Activated CD4-positive, alpha-beta T cell treated with anti-CD3 and anti-CD28 coated beads for 24 hours (primary cell): ENCODE results near the gene ZNF512.
"Not testable (repeated sequence)": the region's sequence is repeated elsewhere in the genome, so short reads cannot be mapped to it uniquely, and the experiment has no call there.

ENCODE experiments used
- DNase-seq, 2 donors: peaks; one replicate each; pipeline ENCODE4 v3.0.0-alpha.2; 2020; ENCODE audit warnings: low read depth in 2 of 2

ZNF512 gene

GRCh38 chr2:27582695-27583389 is at the start of gene ZNF512:
Gene ZNF512 (plus strand): TSS chr2:27583042. CDS start chr2:27583113, 71 bp downstream.
- peak; percentile 67 to 69 for DNase-seq

GRCh38 chr2:27537287-27537686 is 45.6 kb upstream of the ZNF512 start:
- no peak for DNase-seq

- DNase-seq: not testable (repeated sequence)
These were observed 43.9 kb upstream of the ZNF512 start for GRCh38 chr2:27538839-27539450.

GRCh38 chr2:27539649-27540048 is 43.2 kb upstream of the ZNF512 start:
- DNase-seq: not testable (repeated sequence)

- DNase-seq: no peak
These were observed 38.6 kb upstream of the ZNF512 start for GRCh38 chr2:27544143-27544821.

- DNase-seq: no peak
These were observed 37.3 kb upstream of the ZNF512 start for GRCh38 chr2:27545348-27546141.

- no peak for DNase-seq
These were observed 33.5 kb upstream of the ZNF512 start for GRCh38 chr2:27549303-27549702.

GRCh38 chr2:27551514-27551913 is 31.3 kb upstream of the ZNF512 start:
- no peak for DNase-seq

GRCh38 chr2:27552941-27553340 is 29.9 kb upstream of the ZNF512 start:
- DNase-seq: no peak

GRCh38 chr2:27554451-27554850 is 28.4 kb upstream of the ZNF512 start:
- not testable (repeated sequence) for DNase-seq

GRCh38 chr2:27559228-27559627 is 23.6 kb upstream of the ZNF512 start:
- no peak for DNase-seq

- DNase-seq: no peak
These were observed 21.8 kb upstream of the ZNF512 start for GRCh38 chr2:27561060-27561459.

GRCh38 chr2:27566628-27567027 is 16.2 kb upstream of the ZNF512 start:
- no peak for DNase-seq

GRCh38 chr2:27569398-27569797 is 13.4 kb upstream of the ZNF512 start:
- DNase-seq: no peak

- DNase-seq: no peak
These were observed 11.6 kb upstream of the ZNF512 start for GRCh38 chr2:27571197-27571596.

GRCh38 chr2:27571681-27572080 is 11.2 kb upstream of the ZNF512 start:
- DNase-seq: no peak

- DNase-seq: no peak
These were observed 10.4 kb upstream of the ZNF512 start for GRCh38 chr2:27572439-27572838.

- no peak for DNase-seq
These were observed 9.8 kb upstream of the ZNF512 start for GRCh38 chr2:27572998-27573429.

GRCh38 chr2:27573452-27573851 is 9.4 kb upstream of the ZNF512 start:
- no peak for DNase-seq

GRCh38 chr2:27581417-27582128 is 1.3 kb upstream of the ZNF512 start:
- DNase-seq: no peak

- DNase-seq: no peak
These were observed 630 bp upstream of the ZNF512 start for GRCh38 chr2:27582129-27582694.
